ENCODE results near the gene B4GALT1.
"Not testable (repeated sequence)": the region's sequence is repeated elsewhere in the genome, so short reads cannot be mapped to it uniquely, and the experiment has no call there.

Gene B4GALT1

GRCh38 chr9:33185858-33186257, 18.7 kb upstream of the B4GALT1 start:
- DNase-seq (ENCODE audit: low read depth, low spot score), result no peak
- peak overlapping the region; percentile 56 for H3K27ac ChIP-seq

GRCh38 chr9:33185406-33185805, 18.3 kb upstream of the B4GALT1 start:
- DNase-seq (ENCODE audit: low read depth, low spot score), result no peak

GRCh38 chr9:33184963-33185362, 17.8 kb upstream of the B4GALT1 start:
- DNase-seq (ENCODE audit: low read depth, low spot score), result no peak

More at GRCh38 chr9:33185406-33185805, 18.3 kb upstream of the B4GALT1 start:
- H3K27ac ChIP-seq, result peak overlapping the region; percentile 56

GRCh38 chr9:33182519-33182918, 15.4 kb upstream of the B4GALT1 start:
- no peak overlapping the region for H3K27ac ChIP-seq
- no peak for DNase-seq (ENCODE audit: low read depth, low spot score)

More at GRCh38 chr9:33184963-33185362, 17.8 kb upstream of the B4GALT1 start:
- peak overlapping the region; percentile 56 for H3K27ac ChIP-seq

- no peak for DNase-seq (ENCODE audit: low read depth, low spot score)
- peak overlapping the region; percentile 82 for H3K27ac ChIP-seq
Observed at GRCh38 chr9:33180526-33181184, 13.5 kb upstream of the B4GALT1 start.

- DNase-seq (ENCODE audit: low read depth, low spot score), result no peak
- H3K27ac ChIP-seq, result no peak overlapping the region
Observed at GRCh38 chr9:33178972-33179697, 12.0 kb upstream of the B4GALT1 start.

GRCh38 chr9:33177639-33178038, 10.5 kb upstream of the B4GALT1 start:
- H3K27ac ChIP-seq, result no peak overlapping the region

GRCh38 chr9:33177086-33177485, 9.9 kb upstream of the B4GALT1 start:
- no peak for DNase-seq (ENCODE audit: low read depth, low spot score)
- H3K27ac ChIP-seq, result no peak overlapping the region

More at GRCh38 chr9:33177639-33178038, 10.5 kb upstream of the B4GALT1 start:
- no peak for DNase-seq (ENCODE audit: low read depth, low spot score)

GRCh38 chr9:33175649-33176325, 8.7 kb upstream of the B4GALT1 start:
- H3K27ac ChIP-seq, result no peak overlapping the region
- no peak for DNase-seq (ENCODE audit: low read depth, low spot score)

- no peak overlapping the region for H3K27ac ChIP-seq
- no peak for DNase-seq (ENCODE audit: low read depth, low spot score)
Observed at GRCh38 chr9:33172256-33173238, 5.4 kb upstream of the B4GALT1 start.

GRCh38 chr9:33170464-33171415, 3.6 kb upstream of the B4GALT1 start:
- no peak overlapping the region for H3K27ac ChIP-seq
- no peak for DNase-seq (ENCODE audit: low read depth, low spot score)

GRCh38 chr9:33168941-33169544, 1.9 kb upstream of the B4GALT1 start:
- no peak for DNase-seq (ENCODE audit: low read depth, low spot score)
- no peak overlapping the region for H3K27ac ChIP-seq

- DNase-seq (ENCODE audit: low read depth, low spot score), result no peak
- H3K27ac ChIP-seq, result peak overlapping the region; percentile 98
Observed at GRCh38 chr9:33167972-33168461, 881 bp upstream of the B4GALT1 start.

- H3K27ac ChIP-seq, result peak overlapping the region; percentile 98
- no peak for DNase-seq (ENCODE audit: low read depth, low spot score)
Observed at GRCh38 chr9:33166231-33167083, 679 bp downstream of the B4GALT1 start.

GRCh38 chr9:33165263-33166151, 1.6 kb downstream of the B4GALT1 start:
- no peak for DNase-seq (ENCODE audit: low read depth, low spot score)
- peak overlapping the region; percentile 98 for H3K27ac ChIP-seq

- DNase-seq (ENCODE audit: low read depth, low spot score), result not testable (repeated sequence)
- peak overlapping the region; percentile 98 for H3K27ac ChIP-seq
Observed at GRCh38 chr9:33164921-33165262, 2.2 kb downstream of the B4GALT1 start.
